HepG2 (cell line): ENCODE measurements around the gene MALRD1. TPM values are rescaled to one million over a fixed set of nuclear protein-coding genes. Genes with fewer than 3 reads are reported as not detected.

Experiments used
- polyA plus RNA-seq, 8 experiments: library from polyadenylated mRNA; depleted of rRNA in 3 of 8; stranded (reverse) in 7 of 8; unstranded in 1 of 8; fragments of >200 nt; fragmentation: Illumina TruSeq in 4 of 8; extraction: Trizol in 4 of 8; gene quantifications; 2 replicates each; pipeline versions ENCODE4 v1.2.1 to v1.2.3, GENCODE V29; 2011 to 2016; ENCODE audit warnings: low read depth in 4 of 8, missing spikeins in 1 of 8, mixed read lengths in 1 of 8; ENCODE audit not compliant: insufficient read depth in 1 of 8
- small RNA-seq, 3 experiments: library from RNA; depleted of rRNA; stranded (forward); fragments of <200 nt; gene quantifications; one replicate each; pipeline ENCODE3, GENCODE V24; 2012; ENCODE audit warnings: low read depth in 2 of 3, low replicate concordance in 1 of 3; ENCODE audit not compliant: insufficient read length in 3 of 3, insufficient read depth in 2 of 3
- total RNA-seq, 5 experiments: library from RNA; depleted of rRNA; stranded (reverse); fragments of >200 nt; fragmentation: Illumina TruSeq; extraction: Trizol; gene quantifications; 2 replicates each; pipeline ENCODE4 v1.2.3, GENCODE V29; 2016; ENCODE audit warnings: low read depth in 1 of 5

Gene MALRD1
- total and polyA plus RNA-seq, 2 of the 13 experiments (the other 11 are each of a cell fraction or from before 2014, with no cell fraction given), result 5.7 to 15.4 TPM

Small RNA genes within 50 kb of the gene (small RNA-seq; reads per million reads assigned to genes)
- gene AL354695.1, result 0 reads per million in 3 experiments
- 0 reads per million in 3 experiments for gene HMGN1P20
- 0 reads per million in 3 experiments for gene RF00012
- 0.33 to 0.97 (median 0.41) reads per million in 3 experiments for gene RNA5SP303
